K562 (cell line): Measurements from ENCODE around the gene CNIH3. TPM values are rescaled to one million over a fixed set of nuclear protein-coding genes. Genes with fewer than 3 reads are reported as not detected.

ENCODE experiments used
- ATAC-seq: fragments of 200-7000 bp; cut with Tn5 transposase; 3 replicates; pipeline ENCODE4 v1.9.1; 2020; ENCODE audit warnings: moderate library complexity
- BruUV-seq: library from RNA; stranded (reverse); fragments of 400-500 nt; replicated peaks from 2 replicates; lab custom pipeline; 2021; lab: Mats Ljungman, UMichigan
- CTCF ChIA-PET: fragments of 300-600 bp; formaldehyde crosslinking; extraction: SDS; loops from one replicate; lab custom pipeline; 2021; ENCODE audit warnings: low intra/inter-chr PET ratio; lab: Yijun Ruan, JAX
- POLR2A ChIA-PET: fragments of 300-600, 350-650 bp; sonication (Branson Sonifier 250); formaldehyde crosslinking; extraction: SDS; loops from one replicate; lab custom pipeline; 2021; ENCODE audit warnings: antibody characterized with exemption, inconsistent platforms; lab: Yijun Ruan, JAX
- DNase-seq, 4 experiments: peaks; one replicate each; pipeline versions ENCODE4 v3.0.0 to v3.0.0-alpha.2; 2011 to 2018; ENCODE audit warnings: low spot score in 3 of 4, mixed read lengths in 3 of 4; ENCODE audit errors: extremely low read depth in 1 of 4
- FAIRE-seq: peaks from 2 replicates; lab custom pipeline; 2011; peaks lifted over from hg19 to GRCh38; lab: Jason Lieb, UNC
- H2AFZ ChIP-seq: 2 replicates; pipeline ENCODE4 v1.6.0; 2011; ENCODE audit warnings: low read depth, low read length, control low read depth, inconsistent platforms
- H3K27ac ChIP-seq: fragments of 200-600 bp; 3 replicates; pipeline ENCODE4 v1.8.0; 2011; ENCODE audit warnings: low read depth, mild to moderate bottlenecking, control low read depth, inconsistent platforms, low read length, moderate library complexity, mixed read lengths; ENCODE audit errors: extremely low read depth
- H3K27me3 ChIP-seq, 2 experiments: fragments of 300-600 bp in 1 of 2; 2 replicates in 1 of 2; 3 replicates in 1 of 2; pipeline versions ENCODE4 v1.6.0 to v1.8.0; 2011; ENCODE audit warnings: inconsistent platforms in 2 of 2, low read length in 2 of 2, mild to moderate bottlenecking in 1 of 2, mixed read lengths in 1 of 2, moderate library complexity in 1 of 2; ENCODE audit not compliant: control insufficient read depth in 2 of 2, insufficient read depth in 2 of 2
- H3K36me3 ChIP-seq: fragments of 300-600 bp; 3 replicates; pipeline ENCODE4 v1.8.0; 2011; ENCODE audit warnings: mild to moderate bottlenecking, low read length, inconsistent platforms; ENCODE audit not compliant: control insufficient read depth, insufficient read depth
- H3K4me1 ChIP-seq, 2 experiments: fragments of 200-600 bp in 1 of 2; replicated peaks in 1 of 2; 2 replicates in 1 of 2; 3 replicates in 1 of 2; pipeline versions ENCODE4 v1.5.1 to v1.8.0; 2011; ENCODE audit warnings: inconsistent platforms in 2 of 2, low read length in 2 of 2, mild to moderate bottlenecking in 1 of 2, mixed read lengths in 1 of 2, moderate library complexity in 1 of 2; ENCODE audit not compliant: control insufficient read depth in 2 of 2, insufficient read depth in 2 of 2
- H3K4me2 ChIP-seq: 2 replicates; pipeline ENCODE4 v1.6.1; 2011; ENCODE audit warnings: low read length, control low read depth, inconsistent platforms, mixed read lengths; ENCODE audit not compliant: insufficient read depth
- H3K4me3 ChIP-seq: fragments of 200-600 bp; sonication (generic), shearing (Covaris generic); 2 replicates; pipeline ENCODE4 v1.5.1; 2016; ENCODE audit warnings: control low read depth, inconsistent platforms
- H3K79me2 ChIP-seq: fragments of 200-600 bp; 3 replicates; pipeline ENCODE4 v1.8.0; 2011; ENCODE audit warnings: low read length, inconsistent platforms; ENCODE audit not compliant: control insufficient read depth, insufficient read depth
- H3K9ac ChIP-seq, 2 experiments: 2 replicates each; pipeline versions ENCODE4 v1.6.0 to v1.6.1; 2011; ENCODE audit warnings: low read depth in 2 of 2, low read length in 2 of 2, control low read depth in 1 of 2, inconsistent platforms in 1 of 2, mild to moderate bottlenecking in 1 of 2, mixed read lengths in 1 of 2; ENCODE audit not compliant: insufficient read depth in 1 of 2
- H3K9me1 ChIP-seq: one replicate; pipeline ENCODE4 v1.6.0; 2011; ENCODE audit warnings: inconsistent platforms, mild to moderate bottlenecking, low read length, moderate library complexity; ENCODE audit not compliant: control insufficient read depth, insufficient read depth
- H3K9me3 ChIP-seq: replicated peaks from 2 replicates; pipeline ENCODE4 v1.5.1; 2011; ENCODE audit warnings: low read depth, low read length, inconsistent platforms; ENCODE audit not compliant: control insufficient read depth, insufficient read depth
- H4K20me1 ChIP-seq: replicated peaks from 2 replicates; pipeline ENCODE4 v1.6.1; 2011; ENCODE audit warnings: low read length, inconsistent platforms, mixed read lengths; ENCODE audit not compliant: control insufficient read depth, insufficient read depth
- ARID2 ChIP-seq: fragments of 450-650 bp; IDR thresholded peaks from 2 replicates; pipeline ENCODE4 v1.6.1; 2017; ENCODE audit warnings: antibody characterized with exemption, mild to moderate bottlenecking
- CBX8 ChIP-seq: fragments of 200-600 bp; sonication (generic); IDR thresholded peaks from 2 replicates; pipeline ENCODE4 v1.6.1; 2012; ENCODE audit warnings: borderline replicate concordance, mixed run types, low read depth, mild to moderate bottlenecking, moderate library complexity, mixed read lengths, low read length, control low read depth, inconsistent platforms; ENCODE audit not compliant: poor library complexity, severe bottlenecking; ENCODE audit errors: extremely low read depth
- EWSR1 ChIP-seq: fragments of 450-650 bp; IDR thresholded peaks from 2 replicates; pipeline ENCODE4 v1.6.1; 2018; ENCODE audit warnings: borderline replicate concordance, mild to moderate bottlenecking, low read depth, moderate library complexity; ENCODE audit not compliant: partially characterized antibody
- HDAC1 ChIP-seq, 2 experiments: fragments of 450-650 bp; IDR thresholded peaks; 2 replicates each; pipeline ENCODE4 v1.6.1; 2016 to 2017; ENCODE audit warnings: inconsistent platforms in 1 of 2, mild to moderate bottlenecking in 1 of 2, moderate library complexity in 1 of 2
- L3MBTL2 ChIP-seq: fragments of 450-650 bp; IDR thresholded peaks from 2 replicates; pipeline ENCODE4 v1.6.1; 2016; ENCODE audit warnings: mild to moderate bottlenecking, moderate library complexity
- MIER1 ChIP-seq: fragments of 450-650 bp; IDR thresholded peaks from 2 replicates; pipeline ENCODE4 v1.6.1; 2016; ENCODE audit warnings: antibody characterized with exemption, mild to moderate bottlenecking, low read depth
- MYC ChIP-seq, 2 experiments: fragments of 250-450 bp in 1 of 2; sonication (Bioruptor Pico) in 1 of 2; IDR thresholded peaks; 2 replicates each; pipeline versions ENCODE4 v1.5.1 to v1.6.1; 2012 to 2021; ENCODE audit warnings: low read depth in 2 of 2, borderline replicate concordance in 1 of 2, improper control_type of control experiment in 1 of 2, low read length in 1 of 2, mild to moderate bottlenecking in 1 of 2, moderate library complexity in 1 of 2
- NFIC ChIP-seq: fragments of 450-650 bp; IDR thresholded peaks from 2 replicates; pipeline ENCODE4 v1.6.1; 2017; ENCODE audit warnings: mild to moderate bottlenecking, inconsistent platforms
- NR0B1 ChIP-seq: fragments of 450-650 bp; IDR thresholded peaks from one replicate; pipeline ENCODE4 v1.6.1; 2018; ENCODE audit warnings: mild to moderate bottlenecking, moderate library complexity; ENCODE audit not compliant: partially characterized antibody
- RFX1 ChIP-seq: fragments of 450-650 bp; IDR thresholded peaks from 2 replicates; pipeline ENCODE4 v1.6.1; 2016; ENCODE audit warnings: mild to moderate bottlenecking, moderate library complexity
- SIN3A ChIP-seq, 2 experiments: fragments of 150-350 bp in 1 of 2; IDR thresholded peaks; 2 replicates each; pipeline ENCODE4 v1.6.1; 2011 to 2016; ENCODE audit warnings: borderline replicate concordance in 2 of 2, low read depth in 2 of 2, low read length in 2 of 2, mild to moderate bottlenecking in 2 of 2, moderate library complexity in 2 of 2; ENCODE audit not compliant: control insufficient read depth in 1 of 2
- SIX5 ChIP-seq, 2 experiments: IDR thresholded peaks; 2 replicates each; pipeline ENCODE4 v1.6.1; 2011; ENCODE audit warnings: low read length in 2 of 2, borderline replicate concordance in 1 of 2, low read depth in 1 of 2, mild to moderate bottlenecking in 1 of 2, moderate library complexity in 1 of 2; ENCODE audit not compliant: insufficient read depth in 1 of 2
- SNRNP70 ChIP-seq: fragments of 200-400 bp; formaldehyde crosslinking; optimal IDR thresholded peaks from 2 replicates; pipeline ENCODE3; 2017; ENCODE audit warnings: low read depth, low read length
- TBL1XR1 ChIP-seq, 2 experiments: IDR thresholded peaks; 2 replicates each; pipeline ENCODE4 v1.6.1; 2012; ENCODE audit warnings: improper control_type of control experiment in 2 of 2, low read length in 2 of 2, mild to moderate bottlenecking in 1 of 2
- ZBTB26 ChIP-seq: fragments of 450-650 bp; formaldehyde crosslinking; IDR thresholded peaks from 2 replicates; pipeline ENCODE4 v1.4.0; 2022; ENCODE audit warnings: missing genetic modification characterization
- ZC3H8 ChIP-seq: fragments of 450-650 bp; IDR thresholded peaks from 2 replicates; pipeline ENCODE4 v1.6.1; 2017
- ZNF431 ChIP-seq: sonication (generic); formaldehyde crosslinking; IDR thresholded peaks from 2 replicates; pipeline ENCODE4 v1.8.0; 2022; ENCODE audit warnings: mild to moderate bottlenecking, missing genetic modification reagents
- ZNF589 ChIP-seq: fragments of 200-800 bp; sonication (Bioruptor generic); IDR thresholded peaks from 2 replicates; pipeline ENCODE4 v1.6.1; 2016; ENCODE audit warnings: low read depth, missing genetic modification characterization, missing compliant biosample characterization
- ZNF780A ChIP-seq: fragments of 250-450 bp; sonication (Bioruptor Pico); IDR thresholded peaks from 2 replicates; pipeline ENCODE4 v1.5.0; 2021; ENCODE audit warnings: mild to moderate bottlenecking
- ZNF79 ChIP-seq: fragments of 250-450 bp; sonication (Bioruptor Pico); IDR thresholded peaks from 2 replicates; pipeline ENCODE4 v1.4.0; 2020; ENCODE audit warnings: low read depth, mild to moderate bottlenecking, moderate library complexity
- WGBS: fragments of 100-300 bp; shearing (Covaris generic); methylation state at CpG from one replicate; pipeline ENCODE4 v1.1.6; 2016; ENCODE audit warnings: low coverage, mixed read lengths; ENCODE audit not compliant: insufficient coverage; ENCODE audit errors: missing lambda C conversion rate; 5-methylcytosine and 5-hydroxymethylcytosine counted together
- in situ Hi-C: fragments of 300-500 bp; cut with MboI; formaldehyde crosslinking; loops from 4 replicates; pipeline ENCODE4 v1.15.0; 2018; ENCODE audit warnings: inconsistent platforms, mixed read lengths
- intact Hi-C: fragments of 100-400 bp; cut with micrococcal nuclease; formaldehyde crosslinking; loops from 2 replicates; pipeline ENCODE4 v1.14.2; 2022
- polyA plus RNA-seq, 8 experiments: library from polyadenylated mRNA; depleted of rRNA in 4 of 8; stranded (reverse) in 5 of 8; unstranded in 3 of 8; fragments of >200 nt; fragmentation: Nextera tagmentation in 2 of 8; fragmentation: Illumina TruSeq in 1 of 8; extraction: Ambion mirVana in 2 of 8; extraction: Trizol in 1 of 8; gene quantifications; 2 replicates each; pipeline versions ENCODE4 v1.2.1 to v1.2.3, GENCODE V29; 2011 to 2014; ENCODE audit warnings: inconsistent platforms in 1 of 8, missing spikeins in 1 of 8
- total RNA-seq, 7 experiments: library from RNA; depleted of rRNA in 6 of 7; stranded (reverse); fragments of >200 nt in 6 of 7; fragmentation: Illumina TruSeq in 2 of 7; extraction: Trizol in 2 of 7; gene quantifications; 2 replicates each; pipeline versions ENCODE4 v1.2.1 to v1.2.3, GENCODE V29; 2011 to 2021; ENCODE audit warnings: low replicate concordance in 1 of 7

CNIH3 gene
- total and polyA plus RNA-seq, 9 of the 15 experiments (the other 6 are each of a cell fraction or from before 2014, with no cell fraction given) = 0.14 to 1.8 (median 0.79) TPM

GRCh38 chr1:224585051-224585450 lies 31.1 kb upstream of the CNIH3 start (continued):
- TF ChIP-seq CBX8 (no peak), ZNF79 (CRISPR knock-in tag) (no peak), SNRNP70 (no peak), SIX5 (IDR thresholded peaks at IDR 0.05; ENCODE audit: borderline replicate concordance in 1 of 2, insufficient read depth in 1 of 2, low read depth in 1 of 2, low read length in 2 of 2) (no peak), ZC3H8 (no peak), ZNF589 (CRISPR knock-in tag) (no peak), TBL1XR1 (IDR thresholded peaks at IDR 0.05; ENCODE audit: low read length in 2 of 2) (no peak), NR0B1 (no peak), RFX1 (no peak)

- H3K4me2 ChIP-seq = no peak overlapping the region
- H3K79me2 ChIP-seq = no peaks in the 10 kb centered on the region
- WGBS = 0% methylated on average over 3 of the region's 3 CpGs
- FAIRE-seq (no peak), DNase-seq (no peak), ATAC-seq (no peak)
- H3K27me3 ChIP-seq = peaks cover 0 to 10% of the 10 kb centered on the region in 2 experiments; a peak in 2 of 5 replicates
- no TSS peak for BruUV-seq
- H4K20me1 ChIP-seq = no peaks in the 10 kb centered on the region
- H3K9ac ChIP-seq = no peak overlapping the region
- no peaks in the 10 kb centered on the region for H3K4me1 ChIP-seq
- H3K9me1 ChIP-seq = no peaks in the 10 kb centered on the region
- H3K36me3 ChIP-seq = no peaks in the 10 kb centered on the region
- in situ Hi-C loops (no loop called here), intact Hi-C loops (no loop called here)
- ChIA-PET POLR2A (interaction anchor here (0.6 kb wide), 3 partner anchors 11 to 23 kb away, joined by 3 read pairs; no protein-coding TSS in a partner anchor), CTCF (no interaction called here)
- H2AFZ ChIP-seq = no peak overlapping the region
- no peak overlapping the region for H3K4me3 ChIP-seq
- H3K9me3 ChIP-seq = no peaks in the 10 kb centered on the region
- no peak overlapping the region for H3K27ac ChIP-seq
- TF ChIP-seq HDAC1 (IDR thresholded peaks at IDR 0.05) = no peak
- TF ChIP-seq ZBTB26 (CRISPR knock-in tag) = no peak
- TF ChIP-seq SIN3A (IDR thresholded peaks at IDR 0.05; ENCODE audit: borderline replicate concordance in 2 of 2, control insufficient read depth in 1 of 2, low read depth in 2 of 2, low read length in 2 of 2) = no peak
- no peak for TF ChIP-seq NFIC
- no peak for TF ChIP-seq MYC (IDR thresholded peaks at IDR 0.05; ENCODE audit: low read depth, low read length)
- no peak for TF ChIP-seq MYC (CRISPR knock-in tag; IDR thresholded peaks at IDR 0.05; ENCODE audit: borderline replicate concordance, low read depth)
- TF ChIP-seq ARID2 = no peak
- no peak for TF ChIP-seq ZNF780A
- no peak for TF ChIP-seq L3MBTL2
- TF ChIP-seq MIER1 = no peak
- TF ChIP-seq ZNF431 (CRISPR knock-in tag) = no peak
- TF ChIP-seq EWSR1 = no peak
Measured at GRCh38 chr1:224587051-224587450, 29.1 kb upstream of the CNIH3 start.
